ENCODE measurements around the gene SMC3. TPM values are rescaled to one million over a fixed set of nuclear protein-coding genes. Genes with fewer than 3 reads are reported as not detected.

The SMC3 gene
- total RNA-seq, 4 donors from 2014 or later = 35.5 to 62.0 (median 42.8) TPM

- Histone ChIP-seq H3K4me1 (peaks cover 0 to 17% (median 0%) of the 10 kb centered on the region in 3 donors), H3K4me3 (no peak overlapping the region)
- no peak for ATAC-seq
Measured at GRCh38 chr10:110634527-110635209, 67.2 kb downstream of the SMC3 start.

GRCh38 chr10:110636572-110636931, 69.1 kb downstream of the SMC3 start:
- peak overlapping the region in 3 of 4 donors; percentile 42 to 80 (median 80) for H3K27ac ChIP-seq
- TF ChIP-seq EP300 (IDR thresholded peaks at IDR 0.05) (no peak), POLR2A (IDR thresholded peaks at IDR 0.05) (no peak), CTCF (IDR thresholded peaks at IDR 0.05) (no peak), POLR2AphosphoS5 (IDR thresholded peaks at IDR 0.05) (no peak)
- H3K36me3 ChIP-seq = no peaks in the 10 kb centered on the region
- H3K27me3 ChIP-seq = no peaks in the 10 kb centered on the region
- no peak for ATAC-seq
- peaks cover 0 to 10% (median 0%) of the 10 kb centered on the region in 3 donors for H3K4me1 ChIP-seq
- no peak overlapping the region for H3K4me3 ChIP-seq
- no CpG with 5 or more reads among the region's 2 CpGs for WGBS, 2 donors (ENCODE audit: low coverage in 1 of 2)
- H3K9me3 ChIP-seq = no peaks in the 10 kb centered on the region

More at GRCh38 chr10:110634527-110635209, 67.2 kb downstream of the SMC3 start:
- WGBS, 2 donors (ENCODE audit: low coverage in 1 of 2) = 27 to 54% methylated on average over 9 of the region's 9 CpGs
- Histone ChIP-seq H3K27me3 (no peaks in the 10 kb centered on the region), H3K9me3 (no peaks in the 10 kb centered on the region), H3K27ac (no peak overlapping the region), H3K36me3 (no peaks in the 10 kb centered on the region)
- TF ChIP-seq CTCF (IDR thresholded peaks at IDR 0.05) = no peak
- no peak for TF ChIP-seq POLR2A (IDR thresholded peaks at IDR 0.05)
- TF ChIP-seq POLR2AphosphoS5 (IDR thresholded peaks at IDR 0.05) = no peak
- TF ChIP-seq EP300 (IDR thresholded peaks at IDR 0.05) = no peak

GRCh38 chr10:110636932-110637557, 69.5 kb downstream of the SMC3 start:
- Histone ChIP-seq H3K27me3 (peaks cover 3% of the 10 kb centered on the region), H3K27ac (peak overlapping the region in 3 of 4 donors; percentile 42 to 80 (median 80)), H3K4me3 (no peak overlapping the region), H3K9me3 (no peaks in the 10 kb centered on the region), H3K36me3 (no peaks in the 10 kb centered on the region), H3K4me1 (peaks cover 0 to 10% (median 0%) of the 10 kb centered on the region in 3 donors)
- peak; percentile 68 for ATAC-seq
- WGBS, 2 donors (ENCODE audit: low coverage in 1 of 2) = 21 to 27% methylated on average over 2 to 4 of the region's 6 CpGs
- TF ChIP-seq EP300 (IDR thresholded peaks at IDR 0.05) (no peak), POLR2A (IDR thresholded peaks at IDR 0.05) (no peak), CTCF (IDR thresholded peaks at IDR 0.05) (no peak), POLR2AphosphoS5 (IDR thresholded peaks at IDR 0.05) (no peak)

- Histone ChIP-seq H3K36me3 (no peaks in the 10 kb centered on the region), H3K4me3 (no peak overlapping the region), H3K9me3 (no peaks in the 10 kb centered on the region), H3K27ac (peak overlapping the region in 3 of 4 donors; percentile 42 to 80 (median 80)), H3K4me1 (peaks cover 0 to 10% (median 0%) of the 10 kb centered on the region in 3 donors), H3K27me3 (peaks cover 8% of the 10 kb centered on the region)
- 19 to 27% methylated on average over 5 to 8 of the region's 10 CpGs for WGBS, 2 donors (ENCODE audit: low coverage in 1 of 2)
- ATAC-seq = no peak
- no peak for TF ChIP-seq CTCF (IDR thresholded peaks at IDR 0.05)
- no peak for TF ChIP-seq POLR2A (IDR thresholded peaks at IDR 0.05)
- no peak for TF ChIP-seq EP300 (IDR thresholded peaks at IDR 0.05)
- no peak for TF ChIP-seq POLR2AphosphoS5 (IDR thresholded peaks at IDR 0.05)
Measured at GRCh38 chr10:110637558-110638053, 70.1 kb downstream of the SMC3 start.
